ENCODE measurements around the gene ASB5.
"Not testable (repeated sequence)": the region's sequence is repeated elsewhere in the genome, so short reads cannot be mapped to it uniquely, and the experiment has no call there.

- TF ChIP-seq CTCF (conservative IDR thresholded peaks at IDR 0.05 in 1 of 2, IDR thresholded peaks at IDR 0.05 in 1 of 2; ENCODE audit: low read depth in 1 of 2, low read length in 2 of 2); EZH2 (IDR thresholded peaks at IDR 0.05; ENCODE audit: low read length, missing control alignments): not testable (repeated sequence)
Observed at GRCh38 chr4:176279560-176279959, 10.5 kb upstream of the ASB5 start.

Measured in fibroblast of lung (primary cell).